GM18870 (cell line): ENCODE results near the gene UBE2I.

Experiments used
- ATAC-seq: cut with Tn5 transposase; IDR thresholded peaks from one replicate; pipeline ENCODE4 v1.9.1; 2021; ENCODE audit warnings: moderate library complexity; ENCODE audit not compliant: unreplicated experiment

UBE2I gene

GRCh38 chr16:1355591-1355990 is 46.2 kb downstream of the UBE2I start:
- no peak for ATAC-seq

GRCh38 chr16:1356061-1356900 is 46.8 kb downstream of the UBE2I start:
- ATAC-seq, result no peak

DNA sequence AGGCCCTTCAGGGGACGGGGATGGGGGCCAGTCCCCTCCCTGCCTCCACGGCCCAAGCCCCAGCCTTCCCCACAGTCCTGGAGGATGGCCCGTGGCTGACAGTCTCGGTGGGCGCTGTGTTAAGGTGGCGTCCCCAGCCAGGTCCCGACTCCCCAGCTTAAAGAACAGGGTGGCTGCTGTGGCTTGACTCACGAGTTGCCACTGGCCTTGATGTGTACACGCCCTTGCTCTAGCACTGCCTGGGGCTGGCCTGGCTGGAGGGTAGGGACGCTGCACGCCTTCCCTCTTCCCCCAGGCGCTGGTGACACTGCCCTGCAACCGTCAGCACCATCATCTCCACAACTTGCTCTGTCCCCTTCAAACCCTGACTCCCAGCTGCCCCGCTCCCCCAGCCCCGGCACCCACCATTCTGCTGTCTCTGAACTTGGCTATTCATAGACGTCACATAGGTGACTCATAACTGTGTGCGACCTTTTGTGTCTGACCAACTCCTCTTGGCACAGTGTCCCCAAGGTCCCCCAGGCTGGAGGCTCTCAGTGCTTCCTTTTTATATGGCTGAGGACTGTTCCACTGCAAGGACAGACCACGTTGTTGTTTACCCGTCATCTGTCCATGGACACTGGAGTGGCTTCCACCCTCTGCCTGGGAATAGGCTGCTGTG is 48.6 kb downstream of the UBE2I start:
- ATAC-seq, result no peak

DNA sequence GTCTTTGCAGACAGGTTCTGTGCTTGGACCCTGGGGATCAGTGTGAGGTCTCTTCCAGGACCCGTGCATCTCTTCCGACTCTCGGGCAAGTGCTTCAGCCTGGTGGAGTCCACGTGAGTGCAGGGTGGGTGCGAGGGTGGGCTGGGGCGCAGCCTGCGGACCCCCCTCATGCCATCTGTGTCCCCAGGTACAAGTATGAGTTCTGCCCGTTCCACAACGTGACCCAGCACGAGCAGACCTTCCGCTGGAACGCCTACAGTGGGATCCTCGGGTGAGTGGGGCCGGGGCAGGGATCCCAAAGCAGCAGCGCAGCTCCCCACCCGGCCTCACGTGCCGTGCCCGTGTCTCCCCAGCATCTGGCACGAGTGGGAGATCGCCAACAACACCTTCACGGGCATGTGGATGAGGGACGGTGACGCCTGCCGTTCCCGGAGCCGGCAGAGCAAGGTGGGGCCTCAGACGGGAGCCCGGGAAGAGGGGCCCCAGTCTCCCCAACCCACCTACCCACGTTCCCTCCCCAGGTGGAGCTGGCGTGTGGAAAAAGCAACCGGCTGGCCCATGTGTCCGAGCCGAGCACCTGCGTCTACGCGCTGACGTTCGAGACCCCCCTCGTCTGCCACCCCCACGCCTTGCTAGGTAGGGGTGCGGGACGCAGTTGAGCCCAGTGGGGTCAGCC is 52.4 kb downstream of the UBE2I start:
- ATAC-seq, result no peak

DNA sequence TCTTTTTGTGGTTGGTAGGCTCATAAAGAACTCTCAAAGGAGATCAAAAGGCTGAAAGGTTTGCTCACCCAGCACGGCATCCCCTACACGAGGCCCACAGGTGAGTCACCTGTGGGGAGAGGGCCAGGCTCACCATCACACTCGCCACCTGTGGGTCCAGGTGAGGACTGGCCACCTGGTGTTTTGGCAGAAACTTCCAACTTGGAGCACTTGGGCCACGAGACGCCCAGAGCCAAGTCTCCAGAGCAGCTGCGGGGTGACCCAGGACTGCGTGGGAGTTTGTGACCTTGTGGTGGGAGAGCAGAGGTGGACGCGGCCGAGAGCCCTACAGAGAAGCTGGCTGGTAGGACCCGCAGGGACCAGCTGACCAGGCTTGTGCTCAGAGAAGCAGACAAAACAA is 53.4 kb downstream of the UBE2I start:
- ATAC-seq, result no peak

DNA sequence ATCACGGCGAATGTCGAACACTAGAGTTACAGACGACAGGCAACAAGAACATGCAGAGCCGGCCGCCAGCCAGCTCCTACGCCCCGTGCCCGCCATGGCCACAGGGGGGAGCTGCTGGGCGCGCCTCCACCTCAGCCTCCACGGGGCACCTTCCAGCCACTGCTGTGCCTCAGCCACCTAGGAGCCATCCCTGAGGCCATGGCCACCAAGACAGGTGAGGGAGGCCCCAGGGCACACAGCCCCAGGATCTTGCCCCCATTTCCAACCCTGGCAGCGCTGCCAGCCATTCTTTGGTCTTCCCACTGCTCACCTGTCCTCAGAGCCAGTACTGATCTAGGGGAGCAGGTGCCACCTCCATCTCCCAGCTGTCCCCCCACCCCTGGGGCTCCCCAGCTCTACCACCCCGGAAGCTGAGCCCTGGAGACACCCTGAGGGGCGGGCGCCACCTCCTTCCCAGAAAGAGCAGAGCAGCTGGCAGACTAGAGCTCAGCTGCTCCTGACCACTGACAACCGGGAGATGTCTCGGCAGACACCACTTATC is 54.1 kb downstream of the UBE2I start:
- ATAC-seq, result no peak

- no peak for ATAC-seq
Measured at GRCh38 chr16:1364510-1364909, 55.1 kb downstream of the UBE2I start.

GRCh38 chr16:1366060-1366711 is 56.8 kb downstream of the UBE2I start:
- no peak for ATAC-seq

- ATAC-seq, result no peak
Measured at GRCh38 chr16:1366712-1367299, 57.4 kb downstream of the UBE2I start.

GRCh38 chr16:1367486-1368174 is 58.2 kb downstream of the UBE2I start:
- ATAC-seq, result no peak

DNA sequence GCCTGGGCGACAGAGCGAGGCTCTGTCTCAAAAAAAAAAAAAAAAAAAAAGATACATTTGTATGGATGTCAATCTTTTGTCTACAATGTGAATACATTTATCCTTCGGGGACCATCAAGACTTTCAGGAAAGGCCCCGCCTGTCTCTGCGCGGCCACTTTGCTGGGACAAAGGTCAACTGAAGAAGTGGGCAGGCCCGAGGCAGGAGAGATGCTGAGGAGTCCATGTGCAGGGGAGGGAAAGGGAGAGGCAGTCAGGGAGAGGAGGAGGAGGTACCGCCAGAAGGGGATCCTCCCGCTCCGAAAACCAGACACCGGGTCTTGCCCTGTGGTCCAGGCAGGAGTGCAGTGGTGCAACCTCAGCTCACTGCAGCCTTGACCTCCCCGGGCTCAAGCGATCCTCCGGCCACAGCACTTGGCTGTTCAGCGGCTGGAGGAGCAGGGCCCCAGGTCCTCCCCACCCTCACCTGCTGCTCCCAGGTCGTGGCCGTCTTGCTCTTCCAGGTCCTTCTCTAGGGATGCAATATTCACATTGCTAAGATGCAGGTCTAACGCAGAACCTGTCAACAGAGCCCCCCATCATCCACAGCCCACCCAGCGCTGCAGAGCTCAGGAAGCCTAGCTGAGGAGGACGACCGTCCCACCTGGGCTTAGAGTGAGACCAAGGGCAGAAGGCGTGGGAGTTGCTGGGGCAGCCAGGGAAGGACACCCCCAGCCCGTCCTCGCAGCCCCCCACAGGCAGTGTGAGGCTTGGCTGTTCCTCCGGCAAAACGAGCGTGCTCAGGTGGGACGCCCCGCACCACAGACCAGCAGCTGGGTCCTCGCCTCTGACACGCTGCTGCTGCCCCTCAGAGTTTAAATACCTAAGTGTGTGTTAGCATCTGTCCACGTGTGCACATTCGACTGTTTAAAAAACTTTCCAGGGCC is 61.9 kb downstream of the UBE2I start:
- no peak for ATAC-seq

DNA sequence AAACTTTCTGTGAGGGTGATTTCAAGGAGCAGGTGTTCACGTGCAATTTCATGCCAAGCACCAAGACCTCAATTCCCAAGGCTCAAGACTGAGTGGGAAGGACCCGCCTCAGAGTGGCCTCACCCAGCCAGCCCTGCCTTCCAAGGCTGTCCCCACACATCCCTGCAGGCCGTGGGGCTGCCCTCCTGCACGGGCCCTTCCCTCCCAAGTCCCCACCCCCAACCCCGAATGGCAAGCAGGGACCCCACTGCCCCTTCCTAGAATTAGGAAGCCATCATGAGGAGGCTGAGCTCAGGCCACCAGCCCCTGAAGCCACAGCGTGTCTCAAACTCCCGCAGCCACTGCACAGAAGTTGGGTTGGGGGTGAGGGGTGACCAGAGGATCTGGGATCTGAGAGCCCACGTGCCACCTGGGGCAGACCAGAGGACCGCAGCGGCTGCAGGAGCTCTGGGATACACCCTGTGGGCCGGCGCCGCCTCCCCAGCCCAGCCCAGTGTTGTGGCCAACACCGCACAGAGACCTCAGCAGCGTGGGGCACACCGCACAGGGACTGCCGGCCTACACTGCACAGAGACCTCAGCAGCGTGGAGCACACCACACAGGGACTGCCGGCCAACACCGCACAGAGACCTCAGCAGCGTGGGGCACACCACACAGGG is 63.0 kb downstream of the UBE2I start:
- no peak for ATAC-seq

- no peak for ATAC-seq
Measured at GRCh38 chr16:1374418-1375297, 65.2 kb downstream of the UBE2I start.

GRCh38 chr16:1375298-1375640 is 65.8 kb downstream of the UBE2I start:
- no peak for ATAC-seq

DNA sequence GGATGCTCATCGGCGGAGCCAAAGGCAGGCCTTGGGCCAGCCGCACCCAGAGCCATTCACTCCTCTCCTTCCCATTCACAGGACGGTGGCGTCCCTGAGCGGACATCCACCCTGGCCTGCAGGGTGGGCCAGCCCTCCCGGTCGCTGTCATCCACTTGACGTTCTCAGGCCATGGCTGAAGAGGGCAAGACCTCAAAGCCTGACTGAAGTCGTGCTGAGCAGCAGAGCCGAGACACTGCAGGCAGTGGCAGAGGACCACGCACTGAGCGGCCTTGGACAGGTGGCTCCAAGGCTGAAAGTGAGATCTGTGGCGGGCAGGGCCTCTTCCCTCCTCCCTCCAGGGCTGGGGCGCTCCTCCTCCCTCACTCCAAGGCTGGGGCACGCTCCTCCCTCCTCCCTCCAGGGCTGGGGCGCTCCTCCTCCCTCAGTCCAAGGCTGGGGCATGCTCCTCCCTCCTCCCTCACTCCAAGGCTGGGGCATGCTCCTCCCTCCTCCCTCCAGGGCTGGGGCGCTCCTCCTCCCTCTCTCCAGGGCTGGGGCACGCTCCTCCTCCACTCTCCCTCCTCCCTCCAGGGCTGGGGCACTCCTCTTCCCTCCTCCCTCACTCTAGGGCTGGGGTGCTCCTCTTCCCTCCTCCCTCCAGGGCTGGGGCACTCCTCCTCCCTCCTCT is 66.4 kb downstream of the UBE2I start:
- no peak for ATAC-seq
